HUDEP-2 (cell line): ENCODE results near the gene GATC.

Experiments used
- DNase-seq, 76 experiments: peaks; one replicate each; lab custom pipeline; 2025; ENCODE audit not compliant: unreplicated experiment in 76 of 76; lab: John Stamatoyannopoulos, UW

Gene GATC

GRCh38 chr12:120495731-120496412 lies 49.6 kb downstream of the GATC start, which contains the start of gene DYNLL1:
DYNLL1 (plus strand) TSS chr12:120496113; CDS start chr12:120496422, 309 bp downstream.
- peak; percentile 22 to 97 (median 93) for DNase-seq

GRCh38 chr12:120496413-120497340 lies 50.4 kb downstream of the GATC start:
- DNase-seq, result peak in 37 of 76 experiments; percentile 8 to 55 (median 31)

GRCh38 chr12:120497524-120498150 lies 51.4 kb downstream of the GATC start:
- no peak for DNase-seq

GRCh38 chr12:120498870-120499515 lies 52.7 kb downstream of the GATC start:
- peak in 1 of 76 experiments; percentile 7 for DNase-seq

- DNase-seq, result no peak
Measured at GRCh38 chr12:120500581-120500980, 54.3 kb downstream of the GATC start.

- no peak for DNase-seq
Measured at GRCh38 chr12:120504587-120504986, 58.3 kb downstream of the GATC start.

GRCh38 chr12:120508537-120508936 lies 62.3 kb downstream of the GATC start:
- no peak for DNase-seq
